PC-3 (cell line): ENCODE results near the gene RGL2.

Experiments
- CTCF ChIP-seq: fragments of 300-600 bp; sonication (generic); conservative IDR thresholded peaks from 2 replicates; pipeline ENCODE4 v1.5.1; 2017; ENCODE audit warnings: antibody characterized with exemption, low read depth, mild to moderate bottlenecking, low read length
- EZH2 ChIP-seq: fragments of 300-600 bp; sonication (generic); IDR thresholded peaks from one replicate; pipeline ENCODE4 v1.6.1; 2017; ENCODE audit warnings: antibody characterized with exemption, mild to moderate bottlenecking, low read length; ENCODE audit not compliant: unreplicated experiment

DNA sequence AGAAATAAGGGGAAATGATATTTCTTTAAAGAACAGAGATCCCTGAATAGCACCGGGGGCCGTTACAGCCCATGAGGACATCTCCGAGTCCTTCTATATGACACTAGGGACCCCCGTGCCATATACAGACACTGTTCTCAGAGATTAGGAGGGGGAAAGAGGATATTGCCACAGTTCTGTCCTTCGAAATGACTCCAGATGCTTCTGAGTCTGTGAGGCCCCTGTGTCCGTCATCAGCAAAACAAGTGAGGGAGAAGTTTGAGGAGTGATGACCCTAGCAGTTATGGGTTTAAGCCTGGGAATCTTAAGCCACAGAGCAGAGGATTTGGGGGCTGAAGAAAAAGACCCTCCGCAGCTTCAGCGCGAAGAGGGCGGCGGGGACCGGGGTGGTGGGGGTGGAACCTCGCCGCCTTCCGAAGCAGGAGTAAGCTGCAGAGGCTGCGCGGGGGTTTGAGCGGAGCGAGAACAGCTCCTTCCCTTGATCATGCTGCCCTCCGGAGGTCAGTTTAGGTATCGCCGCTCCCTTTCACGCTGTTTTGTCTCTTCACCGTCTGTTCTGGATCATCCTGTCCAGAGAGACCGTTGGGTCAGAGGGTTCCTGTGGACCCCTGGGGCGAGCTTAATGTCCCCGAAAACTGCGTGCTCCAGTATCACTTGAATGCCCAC, 50.6 kb downstream of the RGL2 start:
- peak; percentile 83 for TF ChIP-seq CTCF
- TF ChIP-seq EZH2: no peak
